Skeletal muscle satellite cell (primary cell): ENCODE measurements around the gene ZNF107. TPM values are rescaled to one million over a fixed set of nuclear protein-coding genes. Genes with fewer than 3 reads are reported as not detected.
"Not testable (repeated sequence)": the region's sequence is repeated elsewhere in the genome, so short reads cannot be mapped to it uniquely, and the experiment has no call there.

Source experiments
- H3K27me3 ChIP-seq: 2 replicates; pipeline ENCODE4 v1.7.0; 2013; ENCODE audit warnings: low read length; ENCODE audit not compliant: control insufficient read depth, insufficient read depth
- H3K36me3 ChIP-seq: 2 replicates; pipeline ENCODE4 v1.7.0; 2013; ENCODE audit warnings: mild to moderate bottlenecking, control low read depth, low read length; ENCODE audit not compliant: insufficient read depth
- H3K4me1 ChIP-seq: 2 replicates; pipeline ENCODE4 v1.7.0; 2013; ENCODE audit warnings: low read length; ENCODE audit not compliant: control insufficient read depth, insufficient read depth
- H3K4me2 ChIP-seq: 2 replicates; pipeline ENCODE4 v1.7.0; 2013; ENCODE audit warnings: mild to moderate bottlenecking, low read length
- H3K4me3 ChIP-seq: 2 replicates; pipeline ENCODE4 v1.7.0; 2013; ENCODE audit warnings: low read length
- H3K9ac ChIP-seq: 2 replicates; pipeline ENCODE4 v1.7.0; 2013; ENCODE audit warnings: mild to moderate bottlenecking, low read depth, low read length, moderate library complexity
- H3K9me3 ChIP-seq: replicated peaks from 2 replicates; pipeline ENCODE4 v1.7.0; 2013; ENCODE audit warnings: mild to moderate bottlenecking, control low read depth, low read length
- small RNA-seq: library from RNA; depleted of rRNA; stranded (forward); fragments of <200 nt; gene quantifications from one replicate; pipeline ENCODE3, GENCODE V24; 2012

The ZNF107 gene

DNA sequence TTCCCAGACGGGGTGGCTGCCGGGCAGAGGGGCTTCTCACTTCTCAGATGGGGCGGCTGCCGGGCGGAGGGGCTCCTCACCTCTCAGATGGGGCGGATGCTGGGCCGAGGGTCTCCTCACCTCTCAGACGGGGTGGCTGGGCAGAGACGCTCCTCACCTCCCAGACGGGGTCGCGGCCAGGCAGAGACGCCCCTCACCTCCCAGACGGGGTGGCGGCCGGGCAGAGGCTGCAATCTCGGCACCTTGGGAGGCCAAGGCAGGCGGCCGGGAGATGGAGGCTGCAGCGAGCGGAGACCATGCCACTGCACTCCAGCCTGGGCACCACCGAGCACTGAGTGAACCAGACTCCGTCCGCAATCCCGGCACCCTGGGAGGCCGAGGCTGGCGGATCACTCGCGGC is 73.0 kb downstream of the ZNF107 start:
- not testable (repeated sequence) for H3K27me3 ChIP-seq

DNA sequence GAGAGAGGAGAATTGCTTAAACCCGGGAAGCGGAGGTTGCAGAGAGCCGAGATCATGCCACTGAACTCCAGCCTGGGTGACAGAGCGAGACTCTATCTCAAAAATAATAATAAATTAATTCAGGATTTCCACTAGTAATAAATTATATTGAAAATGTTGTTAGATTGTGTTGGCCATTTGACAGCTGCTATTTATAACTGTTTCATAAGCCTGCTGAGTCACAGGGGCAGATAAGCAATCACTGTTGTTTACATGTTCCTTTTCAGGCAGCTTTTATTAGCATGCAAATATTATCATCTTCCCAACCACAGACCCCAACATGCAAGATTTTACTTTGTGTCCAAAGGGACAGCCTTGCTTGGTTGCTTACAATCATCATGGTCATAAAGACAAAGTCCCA is 78.7 kb downstream of the ZNF107 start:
- no peak overlapping the region for H3K4me2 ChIP-seq
- no peak overlapping the region for H3K9ac ChIP-seq
- H3K36me3 ChIP-seq = no peaks in the 10 kb centered on the region
- no peaks in the 10 kb centered on the region for H3K4me1 ChIP-seq
- no peaks in the 10 kb centered on the region for H3K27me3 ChIP-seq
- no peaks in the 10 kb centered on the region for H3K9me3 ChIP-seq
- no peak overlapping the region for H3K4me3 ChIP-seq

More for the DNA sequence above, 73.0 kb downstream of the ZNF107 start:
- not testable (repeated sequence) for H3K4me1 ChIP-seq, H3K4me3 ChIP-seq, H3K9ac ChIP-seq, H3K36me3 ChIP-seq, H3K4me2 ChIP-seq, H3K9me3 ChIP-seq

DNA sequence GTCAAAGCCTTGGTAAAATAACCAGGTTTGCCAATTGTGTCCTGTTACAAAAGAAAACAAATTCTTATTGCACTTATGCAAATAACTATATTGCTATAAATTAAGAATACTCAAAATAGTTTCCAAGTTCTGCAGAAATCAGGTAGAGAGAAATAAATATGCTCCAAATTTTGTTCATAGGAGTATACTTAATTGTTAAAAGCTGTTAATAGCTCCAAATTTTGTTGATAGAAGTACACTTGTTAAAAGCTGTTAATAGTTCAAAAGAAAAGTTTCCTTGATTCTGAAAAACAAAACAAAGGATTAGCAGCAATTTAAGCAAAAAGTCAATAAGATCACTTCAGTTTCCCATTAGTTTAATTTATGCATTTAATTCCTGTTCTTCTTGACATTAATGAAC is 81.9 kb downstream of the ZNF107 start:
- Histone ChIP-seq H3K9me3 (no peaks in the 10 kb centered on the region), H3K27me3 (no peaks in the 10 kb centered on the region), H3K9ac (no peak overlapping the region), H3K4me2 (no peak overlapping the region), H3K4me3 (no peak overlapping the region), H3K36me3 (no peaks in the 10 kb centered on the region), H3K4me1 (no peaks in the 10 kb centered on the region)

DNA sequence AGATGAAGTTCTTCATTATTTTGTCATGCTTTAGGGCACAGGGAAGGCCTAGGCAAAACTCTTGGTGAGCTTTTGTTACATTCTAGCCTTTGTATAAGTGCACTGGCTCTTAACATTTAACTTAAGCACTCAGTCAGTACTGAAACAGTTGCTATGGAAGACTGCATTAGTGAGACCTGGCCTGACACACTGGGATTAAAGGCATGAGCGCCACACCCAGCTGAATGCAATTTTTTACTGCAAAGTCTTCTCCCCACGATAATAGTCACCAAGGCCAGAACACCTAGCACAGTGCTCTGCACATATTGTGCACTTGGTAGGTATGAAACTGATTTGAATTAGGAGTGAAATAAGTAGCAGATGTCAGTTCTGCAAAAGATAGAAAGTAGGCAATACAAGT is 87.1 kb downstream of the ZNF107 start:
- Histone ChIP-seq H3K36me3 (no peaks in the 10 kb centered on the region), H3K27me3 (no peaks in the 10 kb centered on the region), H3K4me1 (no peaks in the 10 kb centered on the region)

DNA sequence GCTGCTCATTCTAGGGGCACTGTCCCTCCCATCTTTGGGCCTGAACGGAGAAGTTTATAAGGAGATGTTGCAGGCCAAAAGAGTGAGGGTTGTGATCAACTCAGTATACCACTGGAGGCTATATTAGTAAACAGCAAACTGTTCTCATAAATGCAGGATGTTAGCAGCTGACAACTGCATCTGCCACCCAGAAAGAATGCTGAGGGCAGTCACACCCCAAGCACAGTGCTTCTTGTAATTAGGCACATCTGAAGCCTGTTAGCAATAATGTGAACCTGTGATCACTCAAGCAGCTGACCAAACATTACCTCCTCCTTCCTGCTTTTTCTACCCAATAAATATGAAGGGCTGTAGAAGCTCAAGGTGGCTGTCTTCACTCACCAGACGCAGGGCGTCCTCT is 89.9 kb downstream of the ZNF107 start:
- Histone ChIP-seq H3K4me2 (no peak overlapping the region), H3K9ac (no peak overlapping the region), H3K27me3 (no peaks in the 10 kb centered on the region), H3K4me3 (no peak overlapping the region), H3K9me3 (no peaks in the 10 kb centered on the region), H3K4me1 (no peaks in the 10 kb centered on the region), H3K36me3 (no peaks in the 10 kb centered on the region)

More for the DNA sequence above, 87.1 kb downstream of the ZNF107 start:
- Histone ChIP-seq H3K4me3 (no peak overlapping the region), H3K9ac (no peak overlapping the region), H3K9me3 (no peaks in the 10 kb centered on the region), H3K4me2 (no peak overlapping the region)

DNA sequence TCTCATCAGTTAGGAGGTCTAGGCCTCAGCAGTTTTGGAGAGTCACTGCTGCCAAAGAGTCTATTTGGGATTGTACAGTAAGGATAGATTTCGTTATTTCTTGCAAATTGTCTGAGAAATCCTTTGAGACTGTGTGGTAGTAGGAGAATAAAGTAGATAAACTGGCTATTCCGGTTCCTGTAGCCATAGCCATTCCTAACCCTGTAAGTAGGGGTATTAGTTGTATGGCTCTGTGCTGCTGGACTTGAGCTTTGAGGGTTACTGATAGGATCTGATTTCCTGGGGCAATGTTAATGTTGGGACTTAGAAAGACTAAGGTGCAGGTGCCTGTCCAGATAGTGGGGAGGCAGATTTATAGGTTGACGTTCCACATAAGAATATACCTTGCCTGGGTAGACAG is 92.2 kb downstream of the ZNF107 start:
- Histone ChIP-seq H3K4me1 (no peaks in the 10 kb centered on the region), H3K9ac (no peak overlapping the region), H3K9me3 (no peaks in the 10 kb centered on the region), H3K4me3 (no peak overlapping the region), H3K27me3 (no peaks in the 10 kb centered on the region), H3K4me2 (no peak overlapping the region), H3K36me3 (no peaks in the 10 kb centered on the region)

Small RNA genes lying within 50 kb of the gene (small RNA-seq; reads per million reads assigned to genes)
- not detected for gene MIR6839
